HG02759 (cell line): ENCODE results near the gene WDFY2.

ENCODE experiments used
- ATAC-seq: cut with Tn5 transposase; IDR thresholded peaks from one replicate; pipeline ENCODE4 v1.9.1; 2021; ENCODE audit warnings: mild to moderate bottlenecking, moderate library complexity; ENCODE audit not compliant: unreplicated experiment

Gene WDFY2

DNA sequence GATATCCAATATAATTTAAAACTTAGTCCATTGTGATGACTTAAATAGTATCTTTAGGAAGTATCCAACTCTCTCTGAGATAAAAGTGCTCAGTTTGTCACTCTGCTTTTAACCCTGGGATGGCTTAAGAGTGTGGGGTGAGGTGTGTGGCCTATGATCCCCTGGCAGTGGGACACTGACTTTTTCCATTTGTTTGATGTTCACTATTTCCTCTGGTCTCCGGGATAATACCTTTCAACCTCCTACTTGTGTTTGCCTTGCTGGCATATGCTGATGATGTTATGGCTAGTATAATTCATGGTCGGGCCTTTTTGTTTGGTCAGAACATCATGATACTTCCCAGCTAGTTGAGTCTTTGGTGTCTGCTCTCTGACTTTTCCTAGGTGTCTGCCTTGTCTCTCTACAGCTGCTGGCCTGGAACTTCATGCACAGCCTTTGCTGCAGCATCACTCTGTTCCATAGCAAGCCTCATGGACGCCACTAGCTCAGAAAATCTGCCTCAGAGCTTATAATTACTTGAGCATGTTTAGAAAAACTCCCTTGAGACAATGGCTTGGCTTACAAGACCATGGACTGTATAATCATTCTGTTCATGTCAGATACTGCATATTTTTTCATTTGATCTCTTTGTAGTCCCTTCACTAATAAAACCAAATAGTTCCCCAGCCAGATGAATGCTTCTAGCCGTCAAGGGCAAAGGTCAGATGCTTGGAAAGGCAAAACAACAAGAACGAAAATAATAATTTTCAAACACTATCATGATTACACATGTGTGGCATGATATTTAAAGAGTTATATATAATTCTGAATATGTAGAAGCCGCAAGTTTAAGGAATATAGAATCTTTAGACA is 75.2 kb downstream of the WDFY2 start:
- no peak for ATAC-seq

DNA sequence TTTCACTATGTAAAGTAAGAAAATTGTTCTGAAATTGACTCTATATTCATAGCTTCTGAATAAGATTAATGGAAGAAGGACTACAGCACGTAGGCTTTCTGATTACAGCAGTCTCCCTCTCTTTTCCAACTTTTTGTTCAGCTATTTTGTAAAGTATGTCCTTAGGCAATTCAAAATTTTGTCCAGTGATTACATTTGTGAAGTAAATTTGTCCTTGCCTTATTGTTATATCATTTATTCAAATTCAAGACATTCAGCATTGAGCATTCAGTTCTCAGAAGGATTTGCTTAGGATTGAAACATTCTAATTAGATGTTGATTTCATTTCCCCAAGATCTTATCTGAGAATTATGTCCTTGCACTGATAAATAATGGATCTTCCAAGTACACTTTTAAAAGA is 76.6 kb downstream of the WDFY2 start:
- ATAC-seq: no peak

DNA sequence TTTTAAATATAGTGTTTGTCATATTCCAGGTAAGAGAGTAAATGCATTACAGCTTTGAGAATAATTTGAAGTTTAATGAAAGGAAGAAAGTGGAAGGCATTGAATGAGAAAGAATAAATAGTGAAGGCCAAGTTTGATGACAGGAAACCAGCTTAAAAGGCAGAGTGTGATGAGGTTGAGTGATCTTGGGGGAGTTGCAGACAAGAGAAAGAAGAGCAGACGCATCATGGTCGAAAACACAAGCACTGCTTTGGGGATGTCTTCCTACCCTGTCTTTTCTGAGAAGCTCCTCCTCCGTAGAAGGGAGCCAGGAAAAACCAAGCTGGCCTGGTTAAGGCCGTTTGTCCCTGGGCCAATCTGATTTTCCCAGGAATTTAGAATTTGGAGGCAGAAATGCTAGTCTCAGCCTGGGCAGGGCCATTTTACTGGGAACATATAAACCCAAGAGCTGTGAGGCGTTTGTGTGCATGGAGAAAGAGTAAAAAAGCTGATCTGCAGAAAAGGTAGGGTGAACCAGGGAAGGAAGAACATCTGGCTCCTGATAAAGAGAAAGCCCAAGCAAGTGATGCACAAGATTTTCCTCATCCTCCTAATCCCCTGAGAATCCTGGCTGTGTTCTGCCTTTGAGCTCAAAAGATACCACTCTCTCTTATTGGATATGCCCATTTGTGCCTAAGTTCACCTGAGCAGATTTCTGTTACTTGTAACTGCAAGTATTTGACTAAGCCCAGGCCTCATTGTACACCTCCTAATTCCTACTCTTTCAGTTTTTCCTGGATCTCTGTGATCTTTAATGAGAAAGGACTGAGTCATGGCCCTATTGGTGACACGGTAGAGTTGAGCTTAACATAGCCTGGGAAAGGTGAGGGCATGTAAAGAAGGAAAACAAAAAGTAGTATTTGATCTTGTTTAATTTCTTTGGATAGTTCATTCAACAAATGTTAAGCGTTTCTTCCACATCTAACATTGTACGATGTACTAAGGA is 80.0 kb downstream of the WDFY2 start:
- no peak for ATAC-seq

DNA sequence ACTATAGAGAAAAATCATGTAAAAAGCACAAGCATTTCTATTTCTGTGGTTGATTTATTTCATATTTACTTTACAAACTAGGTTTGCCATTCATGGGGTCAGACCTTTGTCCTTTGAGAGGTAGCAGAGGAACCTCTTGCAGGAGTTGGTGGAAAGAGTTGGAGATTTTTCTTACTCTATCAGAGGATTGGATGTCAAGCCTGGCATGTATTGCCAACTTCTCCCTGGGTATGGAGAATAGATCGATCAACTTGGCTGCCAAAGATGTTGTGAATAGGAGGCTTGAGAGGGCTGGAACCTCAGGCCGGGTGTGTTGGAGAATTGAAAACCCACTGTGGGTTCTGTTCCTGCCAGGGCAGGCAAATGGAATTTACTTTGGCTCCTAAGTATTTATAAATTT is 81.2 kb downstream of the WDFY2 start:
- ATAC-seq: no peak

DNA sequence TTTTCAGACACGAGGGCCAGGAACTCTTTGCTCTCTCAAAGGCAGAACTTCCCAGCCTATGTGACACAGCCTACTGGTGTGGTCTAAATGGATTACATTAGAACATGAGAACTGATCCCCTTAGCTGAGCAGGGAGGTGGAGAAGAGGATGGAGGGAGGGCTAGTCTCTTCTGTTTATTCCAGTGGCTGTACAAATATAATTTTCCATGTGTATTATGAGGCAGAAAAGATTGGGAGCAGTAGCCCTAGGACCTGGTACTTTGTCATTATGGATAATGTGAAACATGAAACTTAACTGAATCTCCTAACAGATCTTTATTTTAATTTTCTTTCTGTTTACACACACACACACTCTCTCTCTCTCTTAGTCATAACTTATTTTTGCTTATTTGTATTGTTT is 82.1 kb downstream of the WDFY2 start:
- no peak for ATAC-seq

DNA sequence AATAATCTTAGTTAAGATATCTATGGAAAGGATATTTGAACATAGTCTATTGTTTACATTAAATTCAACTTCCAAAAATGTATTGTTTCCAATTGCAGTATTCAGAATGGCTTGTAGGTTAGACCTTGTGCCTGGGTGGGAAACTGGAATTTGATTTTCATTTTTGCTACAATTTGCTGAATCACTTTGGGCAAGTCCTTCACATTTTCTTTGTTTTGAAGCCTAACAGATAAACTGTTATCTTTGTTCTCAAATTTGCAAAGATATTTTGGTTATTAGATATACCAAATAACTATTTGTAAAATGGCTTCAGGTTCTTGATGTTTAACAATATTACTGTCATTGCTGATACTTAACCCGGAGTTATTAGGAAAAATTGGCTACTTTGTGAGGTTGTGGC is 82.6 kb downstream of the WDFY2 start:
- no peak for ATAC-seq

DNA sequence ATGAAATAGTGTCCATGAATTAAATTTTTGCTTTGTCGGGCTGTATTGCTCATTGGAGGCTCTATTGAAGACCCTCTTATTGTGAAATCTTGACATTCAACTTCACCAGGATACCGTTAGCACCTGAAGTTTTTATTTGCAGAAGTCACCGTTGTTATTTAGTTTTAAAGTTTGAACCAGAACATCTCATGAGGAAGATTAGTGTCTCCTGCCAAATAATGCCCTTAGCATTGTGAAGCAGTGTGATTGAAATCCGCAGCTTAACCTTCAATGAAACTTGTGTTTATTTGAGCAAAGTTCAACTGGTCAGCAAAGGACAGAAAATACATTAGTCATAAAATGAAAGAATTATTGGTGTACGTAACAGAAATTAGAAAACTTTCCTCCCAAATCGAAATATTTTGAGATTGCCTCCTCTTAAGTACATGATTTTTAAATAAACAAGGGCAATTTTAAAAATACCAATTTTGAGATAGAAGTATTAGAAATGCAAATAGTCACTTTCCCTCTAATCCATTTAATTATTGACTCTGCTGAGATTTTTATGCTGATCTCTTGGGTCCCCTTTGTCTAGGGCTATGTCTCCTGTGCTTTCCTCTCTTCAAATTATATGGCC is 84.4 kb downstream of the WDFY2 start:
- ATAC-seq: no peak

DNA sequence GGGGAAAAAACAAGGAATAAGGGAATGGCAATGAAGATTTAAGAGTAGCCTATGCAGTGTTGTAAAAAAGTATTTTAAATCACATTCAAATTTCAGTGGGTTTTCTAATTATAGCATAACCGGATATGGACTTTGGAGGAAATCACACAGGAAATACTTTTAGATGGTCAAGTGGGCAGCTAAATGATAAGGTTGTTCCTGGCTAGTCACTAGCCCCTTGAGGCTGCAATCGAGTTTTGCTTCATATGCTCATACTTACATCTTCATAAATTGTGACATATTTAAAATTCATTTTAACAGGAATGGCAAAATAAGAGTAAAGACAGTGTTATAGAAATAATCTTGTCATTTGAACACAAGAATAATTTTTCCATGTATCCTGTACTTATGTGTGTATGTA is 88.9 kb downstream of the WDFY2 start:
- no peak for ATAC-seq

DNA sequence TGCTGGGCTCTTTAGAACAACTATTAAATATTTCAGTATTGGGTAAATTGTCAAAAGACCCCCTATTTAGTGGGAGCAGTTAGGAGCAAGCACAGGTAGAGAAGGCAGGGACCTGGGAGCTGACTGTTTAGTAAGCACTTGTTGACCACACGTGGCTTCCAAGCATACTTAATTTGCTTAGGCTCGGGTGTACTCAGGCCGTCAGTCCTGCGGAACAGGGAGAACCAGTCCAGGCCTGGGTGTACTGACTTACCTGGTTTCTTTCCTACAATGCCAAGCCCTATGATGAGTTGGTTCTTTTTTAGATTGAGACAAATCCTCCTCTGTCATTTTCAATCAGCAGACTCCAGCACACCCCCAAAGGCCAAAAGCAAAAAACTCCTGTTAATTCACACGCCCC is 90.0 kb downstream of the WDFY2 start:
- no peak for ATAC-seq

DNA sequence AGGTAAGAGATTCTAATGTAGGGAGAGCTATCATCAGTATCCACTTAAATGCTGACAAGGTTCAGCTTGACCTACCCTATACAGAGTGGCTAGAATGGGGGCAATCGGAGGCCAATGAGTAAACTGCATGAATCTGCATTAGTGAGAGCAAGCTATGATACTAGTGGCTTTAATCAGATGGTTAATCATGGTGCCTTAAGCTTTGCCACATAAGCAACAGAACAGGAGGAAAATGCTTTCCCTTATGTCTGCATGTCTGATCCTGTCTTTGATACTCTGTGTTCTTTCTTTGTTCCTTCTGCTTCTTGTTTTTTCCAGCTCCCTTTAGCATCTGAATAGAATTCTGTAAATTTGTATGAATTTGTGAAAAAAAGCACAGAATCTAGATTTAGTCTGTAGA is 91.1 kb downstream of the WDFY2 start:
- ATAC-seq: no peak

DNA sequence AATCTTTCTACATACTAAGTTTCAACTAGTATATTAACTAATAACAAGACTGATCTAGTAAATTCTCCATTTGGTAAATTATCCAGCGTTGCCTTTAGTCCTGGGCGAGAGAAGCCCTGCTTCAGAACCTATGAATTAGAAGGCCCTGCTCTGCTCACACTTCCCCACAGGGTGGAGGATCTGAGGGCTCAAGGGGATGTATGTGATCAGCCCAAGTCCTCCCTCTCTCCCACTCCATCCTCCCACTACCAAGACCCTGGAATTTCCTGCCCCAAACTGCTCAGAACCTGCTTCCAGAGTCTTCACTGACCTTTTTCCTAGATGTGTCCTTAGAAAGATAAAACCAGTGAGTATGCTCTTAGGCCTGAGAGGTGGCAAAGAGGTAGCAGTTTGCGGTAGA is 91.6 kb downstream of the WDFY2 start:
- no peak for ATAC-seq

DNA sequence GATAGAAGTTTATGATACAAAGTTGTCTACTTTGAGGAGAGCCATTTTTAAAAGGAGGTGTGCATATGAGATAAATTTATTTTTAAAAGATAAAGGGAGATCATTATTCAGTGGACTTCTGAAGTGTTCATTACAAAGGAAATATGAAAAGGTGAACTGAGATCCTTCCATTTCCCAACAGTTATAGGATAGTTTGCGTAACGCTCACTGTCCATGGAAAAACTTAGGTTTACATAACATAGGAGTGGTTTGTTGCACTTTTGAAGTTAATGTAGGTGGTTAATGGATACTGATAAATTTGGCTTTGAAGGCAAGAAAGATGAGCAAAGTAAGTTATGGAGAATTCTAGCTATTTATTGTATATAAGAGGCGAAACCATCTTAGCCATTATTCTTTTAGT is 92.5 kb downstream of the WDFY2 start:
- no peak for ATAC-seq

DNA sequence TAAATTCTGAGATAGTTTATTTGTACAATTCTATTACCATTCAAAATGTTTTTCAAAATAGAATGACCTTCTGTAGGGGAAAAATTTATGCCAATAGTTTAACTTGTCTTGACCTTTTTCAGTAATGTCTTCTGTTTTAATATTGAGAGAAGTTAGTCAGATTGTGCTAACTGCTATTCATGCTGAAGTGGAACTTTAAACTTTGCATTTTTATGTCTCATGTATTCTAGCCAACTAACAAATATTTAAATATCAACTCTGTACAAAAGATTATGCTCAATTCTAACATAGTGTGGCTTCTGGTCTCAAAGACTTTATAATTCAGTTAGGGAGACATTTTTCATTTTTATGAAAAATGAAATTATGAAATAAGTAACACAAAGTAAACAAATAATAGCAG is 94.2 kb downstream of the WDFY2 start:
- no peak for ATAC-seq

DNA sequence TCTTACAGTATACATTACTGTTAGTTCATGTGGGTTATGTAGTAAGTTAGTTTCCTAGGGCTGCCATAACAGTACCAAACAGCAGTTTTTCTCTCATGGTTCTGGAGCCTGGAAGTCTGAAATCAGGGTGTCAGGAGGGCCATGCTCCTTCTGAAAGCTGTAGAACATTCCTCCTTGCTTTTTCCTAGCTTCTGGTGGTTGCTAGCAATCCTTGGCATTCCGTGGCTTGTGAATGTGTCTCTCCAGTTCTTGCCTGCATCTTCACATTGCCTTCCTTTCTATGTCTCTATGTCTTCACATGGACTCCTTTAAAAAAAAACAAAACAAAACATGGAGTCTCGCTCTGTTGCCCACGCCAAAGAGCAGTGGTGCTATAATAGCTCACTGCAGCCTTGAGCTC is 95.4 kb downstream of the WDFY2 start:
- no peak for ATAC-seq

DNA sequence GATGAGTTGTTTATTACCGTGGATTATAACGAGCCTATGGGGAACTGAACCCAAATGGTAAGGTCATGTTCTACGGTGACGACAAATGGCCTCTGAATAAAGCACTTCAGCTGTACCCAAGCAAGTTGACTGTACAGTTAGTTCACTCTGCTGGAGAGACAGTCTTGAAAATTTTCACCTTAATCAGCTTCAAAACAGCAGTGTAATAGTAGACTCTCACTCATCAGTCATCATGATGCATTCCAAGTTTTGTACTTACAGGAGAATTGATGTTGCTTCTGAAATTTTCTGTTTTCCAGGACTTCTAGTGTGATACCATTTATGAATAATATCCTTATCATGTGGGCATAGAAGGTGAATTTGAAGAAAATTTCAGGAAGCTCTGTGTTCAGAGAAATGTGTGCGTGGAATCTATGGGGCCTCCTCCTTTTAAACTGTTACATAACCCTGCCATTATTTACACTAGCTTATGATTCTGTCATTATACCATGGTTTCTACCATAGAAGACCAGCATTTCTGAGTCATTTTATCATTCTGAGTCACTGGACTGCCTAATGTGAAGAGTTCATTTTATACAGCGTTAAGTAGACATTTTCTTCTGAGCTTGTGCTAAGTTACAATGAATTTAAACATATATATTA is 96.9 kb downstream of the WDFY2 start:
- no peak for ATAC-seq

DNA sequence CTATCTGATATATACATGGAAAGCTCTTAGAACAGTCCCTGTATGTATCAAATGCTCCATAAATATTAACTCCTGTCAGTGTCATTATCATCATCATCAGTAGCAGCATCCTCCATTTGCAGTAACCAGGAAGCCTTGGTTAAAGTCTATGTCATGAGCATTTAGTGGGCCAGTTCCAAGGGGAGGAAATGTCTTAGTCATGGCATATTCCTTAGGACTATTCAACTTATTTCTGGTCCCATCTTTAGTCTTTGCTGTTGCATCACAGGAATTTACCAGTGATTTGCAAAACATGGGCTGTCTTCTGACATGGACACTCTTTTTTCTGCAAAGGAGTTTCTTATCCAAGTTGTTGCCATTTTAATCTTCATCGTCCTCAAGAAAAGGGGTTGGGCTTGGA is 98.4 kb downstream of the WDFY2 start:
- ATAC-seq: no peak

DNA sequence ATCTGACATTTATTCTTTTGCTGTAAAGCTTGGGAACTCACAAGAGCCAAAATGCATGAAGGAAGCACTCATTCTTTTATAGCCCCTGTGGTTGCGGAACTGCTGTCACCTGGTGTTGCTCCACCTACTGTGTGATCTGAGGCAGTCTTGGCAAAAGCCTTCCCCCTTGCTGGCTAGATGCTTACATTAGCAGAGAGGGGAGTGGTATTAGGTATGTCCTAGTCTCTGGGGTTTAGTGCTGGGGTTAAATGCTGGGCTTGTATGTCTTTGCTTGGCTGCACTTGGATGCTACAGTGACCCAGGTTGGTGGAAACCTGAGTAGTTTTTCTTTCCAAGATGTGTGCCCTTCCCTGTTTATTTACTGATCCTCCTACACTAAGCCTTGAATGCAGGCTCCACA is 99.3 kb downstream of the WDFY2 start:
- ATAC-seq: no peak

DNA sequence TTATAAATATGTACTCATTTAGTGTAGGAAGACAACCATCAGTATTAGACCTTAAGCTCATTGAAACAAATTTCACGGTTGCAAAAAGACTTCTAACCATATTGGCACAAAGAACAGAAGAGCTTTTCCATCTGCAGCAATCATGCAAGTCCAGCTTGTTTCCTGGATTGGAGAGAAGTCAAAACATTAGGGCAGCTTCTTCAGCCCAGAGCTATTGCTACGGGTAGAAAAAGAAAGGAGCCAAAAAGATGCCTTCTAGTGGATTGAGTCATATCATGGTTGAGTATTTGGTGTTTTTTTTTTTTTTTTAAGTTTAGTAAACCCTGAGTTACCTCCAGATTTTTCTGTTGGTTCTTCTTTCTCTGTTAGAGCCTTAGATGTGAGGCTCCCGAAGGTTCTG is 99.8 kb downstream of the WDFY2 start:
- ATAC-seq: no peak

DNA sequence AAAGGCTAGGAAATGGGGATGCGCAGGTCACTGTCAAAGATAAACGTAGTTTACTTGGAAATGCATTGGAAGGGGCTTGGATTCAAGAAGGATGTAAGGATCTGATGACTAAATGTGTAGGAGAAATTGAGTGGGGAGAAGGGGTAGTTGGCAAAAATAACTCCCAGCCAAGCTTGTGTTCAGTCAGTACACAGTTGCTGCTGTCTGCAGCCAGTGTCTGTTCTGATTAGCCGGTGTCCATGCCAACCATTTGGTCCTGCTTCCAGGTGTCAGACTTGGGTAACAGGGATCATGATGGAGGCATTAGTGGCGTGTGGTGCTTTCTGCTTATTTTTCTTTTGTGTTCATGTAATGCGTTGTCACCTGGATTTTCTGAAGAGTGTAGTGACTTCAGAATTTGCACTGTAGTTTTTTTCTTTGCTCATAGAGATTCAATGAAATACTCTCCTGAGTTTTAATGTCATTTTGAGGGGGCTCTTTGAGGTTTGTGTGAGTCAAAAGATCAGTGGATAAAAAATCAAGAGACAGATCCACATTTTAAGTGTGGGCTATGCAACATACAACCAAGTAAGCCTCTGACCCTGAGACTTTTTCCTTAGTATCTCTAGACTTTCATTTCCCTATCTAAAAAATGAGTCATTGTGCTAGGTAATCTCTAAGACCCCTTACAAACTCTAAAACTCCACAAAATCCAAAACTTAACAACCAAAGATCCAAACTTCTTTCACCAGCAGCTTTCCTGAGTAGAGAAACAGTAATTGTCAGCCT is 103.9 kb downstream of the WDFY2 start:
- no peak for ATAC-seq

DNA sequence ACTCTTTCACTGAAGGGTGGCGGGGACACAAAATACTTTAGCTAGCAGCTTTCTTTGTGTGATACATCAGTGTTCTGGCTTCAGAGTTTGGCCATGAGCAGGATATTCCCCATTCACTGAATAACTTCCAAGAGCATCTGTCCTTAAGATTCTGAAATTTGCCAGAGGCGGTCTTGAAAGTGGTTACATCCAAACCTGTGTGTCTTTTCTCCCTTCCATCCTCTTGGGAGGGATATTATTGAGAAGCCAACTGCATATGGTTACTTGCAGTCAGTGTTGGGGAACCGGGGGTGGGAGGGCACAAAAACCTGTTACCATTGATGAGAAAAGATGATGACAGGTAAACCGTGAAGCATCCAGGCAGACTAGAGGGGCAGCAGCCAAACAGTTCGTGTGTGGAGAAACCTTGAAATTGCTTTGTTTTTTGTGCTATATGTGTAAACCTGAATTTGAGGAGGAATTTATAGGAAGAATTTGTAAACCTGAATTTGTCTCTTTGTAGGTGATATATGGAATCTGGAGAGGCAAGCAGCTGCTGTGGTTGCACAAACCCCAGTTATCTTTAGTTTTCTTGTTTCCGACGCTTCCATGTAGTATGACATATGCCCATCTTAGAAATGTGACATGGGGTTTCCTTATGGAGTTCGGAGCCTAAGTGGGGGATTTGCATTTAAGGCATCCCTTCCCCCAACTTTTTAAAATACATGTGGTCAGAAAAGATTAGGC is 104.8 kb downstream of the WDFY2 start:
- ATAC-seq: no peak
